Uterus (tissue), 2 donors: ENCODE measurements around the gene ZNF440.

Experiments used
- CTCF ChIP-seq, 4 experiments: fragments of 200-600 bp in 2 of 4; fragments of 450-650 bp in 2 of 4; sonication (generic) in 2 of 4; IDR thresholded peaks; one replicate each; pipeline ENCODE4 v1.5.1; 2016 to 2019; ENCODE audit warnings: antibody characterized with exemption in 4 of 4, mild to moderate bottlenecking in 2 of 4, moderate library complexity in 1 of 4
- POLR2A ChIP-seq, 2 donors: fragments of 450-650 bp; IDR thresholded peaks; one replicate each; pipeline ENCODE4 v1.6.1; 2016; ENCODE audit warnings: antibody characterized with exemption in 2 of 2, mild to moderate bottlenecking in 1 of 2, moderate library complexity in 1 of 2

- TF ChIP-seq CTCF (IDR thresholded peaks at IDR 0.05) (peak; percentile 60 to 73 (median 68)), POLR2A (IDR thresholded peaks at IDR 0.05) (no peak)
Observed at GRCh38 chr19:11881151-11881800, 67.2 kb downstream of the ZNF440 start.
